HG02759 (cell line): ENCODE data around the gene ROPN1L.
"Not testable (repeated sequence)": the region's sequence is repeated elsewhere in the genome, so short reads cannot be mapped to it uniquely, and the experiment has no call there.

Experiments
- ATAC-seq: cut with Tn5 transposase; IDR thresholded peaks from one replicate; pipeline ENCODE4 v1.9.1; 2021; ENCODE audit warnings: mild to moderate bottlenecking, moderate library complexity; ENCODE audit not compliant: unreplicated experiment

ROPN1L gene

GRCh38 chr5:10499776-10500175 lies 58.1 kb downstream of the ROPN1L start:
- ATAC-seq: no peak

DNA sequence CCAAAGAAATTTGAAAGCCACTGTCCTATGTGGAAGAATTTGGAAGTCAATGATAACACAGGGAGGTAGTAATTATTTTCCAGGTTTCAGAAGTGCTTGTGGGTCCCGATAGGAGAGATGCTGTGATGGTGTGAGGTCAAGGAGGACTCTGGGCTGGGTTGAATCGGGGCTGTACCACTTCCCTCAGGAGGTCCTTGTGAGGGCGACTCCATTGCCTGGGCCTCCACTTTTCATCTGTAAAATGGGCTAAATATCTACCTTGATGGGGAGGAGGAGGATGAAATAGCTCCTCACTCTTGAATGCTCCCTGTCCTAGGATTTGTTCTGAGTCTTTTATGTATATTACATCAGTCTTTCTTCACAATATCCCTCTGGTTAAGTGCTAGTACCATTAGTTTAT lies 59.0 kb downstream of the ROPN1L start:
- ATAC-seq: no peak

- ATAC-seq: no peak
These were observed 59.9 kb downstream of the ROPN1L start for GRCh38 chr5:10501554-10502075.

DNA sequence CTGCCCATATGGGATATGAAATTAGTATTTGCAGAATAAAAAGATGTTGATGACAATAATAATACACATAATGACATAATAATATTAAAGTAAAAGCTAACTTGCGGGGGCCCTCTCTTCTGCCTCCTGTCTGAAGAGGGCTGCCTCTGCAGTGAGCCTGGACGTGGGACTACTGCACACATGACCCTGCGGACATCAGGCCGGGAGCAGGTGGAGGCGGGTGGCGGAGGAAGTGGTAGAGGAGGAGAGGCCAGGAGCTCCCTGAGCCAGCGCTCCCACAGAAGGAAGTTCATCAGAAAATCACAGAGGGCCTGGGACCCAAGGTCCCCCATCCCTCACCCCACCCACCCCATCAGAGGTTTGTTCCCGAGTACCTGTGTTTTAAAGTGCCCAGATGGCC lies 60.5 kb downstream of the ROPN1L start:
- no peak for ATAC-seq

- ATAC-seq: no peak
These were observed 60.9 kb downstream of the ROPN1L start for GRCh38 chr5:10502578-10502977.

GRCh38 chr5:10503321-10503720 lies 61.6 kb downstream of the ROPN1L start:
- ATAC-seq: no peak

GRCh38 chr5:10503997-10504793 lies 62.5 kb downstream of the ROPN1L start:
- ATAC-seq: no peak

- ATAC-seq: peak; percentile 71
These were observed 63.9 kb downstream of the ROPN1L start for GRCh38 chr5:10505517-10506095.

GRCh38 chr5:10506535-10506934 lies 64.9 kb downstream of the ROPN1L start:
- ATAC-seq: no peak

DNA sequence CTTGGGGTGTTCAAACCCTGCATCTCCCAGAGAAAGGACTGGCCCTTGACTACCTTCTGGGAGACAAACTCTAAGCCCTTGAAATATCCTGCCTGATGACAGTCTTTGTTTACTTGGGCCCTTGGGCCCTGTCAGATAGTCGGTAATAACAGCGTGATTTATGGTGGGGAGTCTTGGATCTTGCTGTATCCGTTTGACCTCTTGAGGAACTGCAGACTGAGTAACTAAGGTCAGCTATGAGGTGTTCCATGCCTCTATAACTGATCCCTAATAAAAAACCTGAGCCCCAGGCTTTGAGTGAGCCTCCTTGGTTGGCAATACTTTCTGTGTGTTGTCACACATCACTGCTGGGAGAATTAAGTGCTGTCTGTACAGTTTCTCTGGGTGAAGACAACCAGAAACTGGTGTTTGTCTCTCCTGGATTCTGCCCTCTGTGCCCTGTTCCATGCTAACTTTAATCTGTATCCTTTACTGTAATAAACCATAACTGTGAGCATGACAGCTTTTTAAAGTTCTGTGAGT lies 66.0 kb downstream of the ROPN1L start:
- ATAC-seq: no peak

DNA sequence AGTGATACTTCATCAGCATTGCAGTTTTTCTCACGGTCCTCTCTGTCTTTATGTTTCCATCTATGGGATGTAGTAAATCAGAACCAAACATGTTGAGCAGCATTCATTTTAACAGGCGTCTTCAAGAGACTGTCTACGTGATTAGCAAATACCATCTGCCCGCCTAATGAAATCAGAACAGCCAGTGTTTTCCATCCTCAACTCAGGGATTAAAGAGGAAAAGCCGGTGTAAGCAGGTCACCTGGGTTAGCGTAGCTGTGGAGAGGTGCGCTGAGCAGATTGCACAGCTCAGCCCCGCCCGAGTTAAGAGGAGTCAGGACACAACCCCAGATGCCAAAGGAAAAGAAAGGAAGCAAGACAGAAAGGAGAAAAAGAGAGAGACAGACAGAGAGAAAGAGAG lies 67.9 kb downstream of the ROPN1L start:
- no peak for ATAC-seq

DNA sequence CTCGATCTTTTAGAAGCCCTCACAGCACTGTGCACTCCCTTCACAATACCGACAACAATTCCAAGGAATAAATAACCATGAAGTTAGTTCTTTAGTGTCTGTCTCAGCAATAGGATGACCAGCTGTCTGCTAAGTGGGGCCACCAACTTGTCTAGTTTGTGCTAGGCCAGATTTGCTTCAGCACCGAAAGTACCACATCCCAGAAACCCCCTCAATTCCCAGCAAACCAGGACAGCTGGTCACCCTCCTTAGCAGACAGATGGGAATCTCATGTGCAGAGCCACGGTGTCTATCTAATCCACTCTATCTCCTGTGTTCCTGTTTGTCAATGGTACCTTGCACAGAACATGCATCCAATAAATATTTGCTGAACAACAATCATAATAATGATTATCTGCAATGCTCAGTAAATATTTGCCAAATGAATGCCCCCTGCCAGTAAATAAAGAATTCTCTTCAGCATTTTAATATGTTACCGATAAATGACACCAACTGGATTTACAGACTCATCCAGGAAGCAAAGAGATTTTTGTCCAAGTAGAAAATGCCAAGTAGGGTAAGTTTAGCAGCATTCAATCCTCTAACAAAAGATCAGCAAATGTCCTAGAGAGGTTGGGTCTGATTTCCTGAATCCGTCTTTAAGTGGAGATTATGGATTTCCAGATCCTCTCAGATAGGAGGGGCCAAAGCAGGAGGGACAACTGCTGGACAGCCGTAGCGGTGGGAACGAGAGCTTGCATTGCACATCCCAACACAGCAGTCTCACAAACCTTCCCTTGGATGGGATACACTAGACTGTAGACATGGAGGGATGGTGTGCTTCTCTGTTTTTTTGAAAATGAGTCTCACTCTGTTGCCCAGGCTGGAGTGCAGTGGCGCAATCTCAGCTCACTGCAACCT lies 70.3 kb downstream of the ROPN1L start:
- ATAC-seq: no peak

DNA sequence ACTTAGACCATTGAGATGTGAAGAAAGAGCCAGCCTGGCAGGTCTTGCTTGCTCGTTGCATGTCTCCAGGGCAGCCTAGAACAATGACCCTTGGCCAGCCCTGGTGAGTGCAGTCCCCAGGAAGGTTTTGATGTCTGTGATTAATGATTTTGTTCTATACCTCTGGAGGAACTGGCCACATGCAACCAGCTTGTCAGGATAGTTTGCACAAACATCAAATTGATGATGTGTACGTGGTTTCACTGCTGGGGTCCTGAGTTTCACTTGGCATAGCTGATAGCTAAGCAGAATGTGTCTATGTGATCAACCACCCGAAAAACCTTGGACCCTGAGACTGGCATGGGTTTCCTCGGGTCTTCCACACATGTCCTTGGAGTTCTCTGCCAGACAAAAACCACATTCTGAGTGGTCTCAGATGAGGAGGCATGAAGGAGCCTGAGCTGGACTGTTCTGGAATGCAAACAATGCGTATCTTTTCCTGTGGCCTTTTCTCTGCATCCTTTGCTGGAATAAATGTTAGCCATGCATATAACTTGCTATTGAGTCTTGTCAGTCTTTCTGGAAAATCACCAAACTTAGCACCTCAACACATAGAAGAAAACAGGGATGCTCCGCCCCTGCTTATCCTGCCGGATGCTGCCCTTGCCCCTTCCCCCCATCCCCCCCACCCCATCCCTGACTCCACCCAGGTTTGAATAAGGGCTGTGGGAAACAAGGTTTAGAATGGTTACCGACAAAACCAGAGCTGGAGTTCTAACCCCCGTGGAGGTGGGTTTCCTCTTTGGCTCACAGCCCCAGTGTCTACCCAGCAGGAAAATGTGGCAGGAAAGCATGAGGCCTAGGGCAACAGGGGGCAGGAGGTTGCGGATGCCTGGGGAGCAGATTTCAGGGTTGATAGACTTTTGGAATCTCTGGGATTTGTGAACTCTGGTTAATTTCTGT lies 72.1 kb downstream of the ROPN1L start:
- no peak for ATAC-seq

GRCh38 chr5:10514572-10514971 lies 72.9 kb downstream of the ROPN1L start:
- not testable (repeated sequence) for ATAC-seq
